MG63 (cell line): ENCODE data around the gene CHPF. TPM values are rescaled to one million over a fixed set of nuclear protein-coding genes. Genes with fewer than 3 reads are reported as not detected.

Experiments used
- DNase-seq: peaks from one replicate; pipeline ENCODE4 v3.0.0-alpha.2; 2020
- H3K27me3 ChIP-seq: fragments of 250-450 bp; sonication (Bioruptor Pico); 2 replicates; pipeline ENCODE4 v1.5.1; 2020; ENCODE audit warnings: mild to moderate bottlenecking, moderate library complexity
- H3K36me3 ChIP-seq: fragments of 250-450 bp; sonication (Bioruptor Pico); 2 replicates; pipeline ENCODE4 v1.5.1; 2020; ENCODE audit warnings: mild to moderate bottlenecking, moderate library complexity
- H3K4me3 ChIP-seq: fragments of 250-450 bp; sonication (Bioruptor Pico); 2 replicates; pipeline ENCODE4 v1.5.1; 2020; ENCODE audit warnings: mild to moderate bottlenecking, moderate library complexity
- H3K9me3 ChIP-seq: fragments of 250-450 bp; sonication (Bioruptor Pico); 2 replicates; pipeline ENCODE4 v1.5.1; 2020; ENCODE audit warnings: mild to moderate bottlenecking, moderate library complexity
- total RNA-seq: library from RNA; depleted of rRNA; stranded (reverse); fragments of >200 nt; shearing (Covaris generic); gene quantifications from 2 replicates; pipeline ENCODE4 v1.2.3, GENCODE V29; 2014; ENCODE audit warnings: low replicate concordance

Gene CHPF
- total RNA-seq, 1 experiment from 2014 or later, result 40.4 TPM

- H3K9me3 ChIP-seq, result no peaks in the 10 kb centered on the region
- no peaks in the 10 kb centered on the region for H3K36me3 ChIP-seq
- DNase-seq, result no peak
- H3K27me3 ChIP-seq, result no peaks in the 10 kb centered on the region
- H3K4me3 ChIP-seq, result no peak overlapping the region
These were observed 14.5 kb upstream of the CHPF start for GRCh38 chr2:219557791-219558785.

GRCh38 chr2:219557320-219557719, 13.7 kb upstream of the CHPF start:
- no peaks in the 10 kb centered on the region for H3K27me3 ChIP-seq
- H3K9me3 ChIP-seq, result no peaks in the 10 kb centered on the region
- H3K4me3 ChIP-seq, result no peak overlapping the region
- H3K36me3 ChIP-seq, result no peaks in the 10 kb centered on the region
- DNase-seq, result no peak

GRCh38 chr2:219556413-219556812, 12.8 kb upstream of the CHPF start:
- Histone ChIP-seq H3K9me3 (no peaks in the 10 kb centered on the region), H3K4me3 (no peak overlapping the region), H3K27me3 (no peaks in the 10 kb centered on the region), H3K36me3 (no peaks in the 10 kb centered on the region)
- DNase-seq, result no peak

GRCh38 chr2:219555956-219556355, 12.3 kb upstream of the CHPF start:
- H3K36me3 ChIP-seq, result no peaks in the 10 kb centered on the region
- no peaks in the 10 kb centered on the region for H3K27me3 ChIP-seq
- DNase-seq, result no peak
- no peaks in the 10 kb centered on the region for H3K9me3 ChIP-seq
- no peak overlapping the region for H3K4me3 ChIP-seq

- no peak for DNase-seq
- Histone ChIP-seq H3K9me3 (no peaks in the 10 kb centered on the region), H3K36me3 (no peaks in the 10 kb centered on the region), H3K27me3 (no peaks in the 10 kb centered on the region), H3K4me3 (no peak overlapping the region)
These were observed 10.7 kb upstream of the CHPF start for GRCh38 chr2:219554350-219554749.

GRCh38 chr2:219553463-219553963, 9.9 kb upstream of the CHPF start:
- Histone ChIP-seq H3K4me3 (no peak overlapping the region), H3K27me3 (no peaks in the 10 kb centered on the region), H3K9me3 (no peaks in the 10 kb centered on the region), H3K36me3 (no peaks in the 10 kb centered on the region)
- no peak for DNase-seq

GRCh38 chr2:219553168-219553417, 9.5 kb upstream of the CHPF start:
- H3K4me3 ChIP-seq, result peak overlapping the region; percentile 61
- no peaks in the 10 kb centered on the region for H3K9me3 ChIP-seq
- no peak for DNase-seq
- no peaks in the 10 kb centered on the region for H3K36me3 ChIP-seq
- no peaks in the 10 kb centered on the region for H3K27me3 ChIP-seq

GRCh38 chr2:219552382-219553167, 9.0 kb upstream of the CHPF start:
- H3K4me3 ChIP-seq, result peak overlapping the region; percentile 61
- no peaks in the 10 kb centered on the region for H3K27me3 ChIP-seq
- peak; percentile 79 for DNase-seq
- no peaks in the 10 kb centered on the region for H3K36me3 ChIP-seq
- H3K9me3 ChIP-seq, result no peaks in the 10 kb centered on the region

- no peaks in the 10 kb centered on the region for H3K27me3 ChIP-seq
- no peaks in the 10 kb centered on the region for H3K9me3 ChIP-seq
- DNase-seq, result peak; percentile 23
- H3K36me3 ChIP-seq, result no peaks in the 10 kb centered on the region
- H3K4me3 ChIP-seq, result peak overlapping the region; percentile 61
These were observed 8.1 kb upstream of the CHPF start for GRCh38 chr2:219551441-219552381.

GRCh38 chr2:219549619-219550018, 6.0 kb upstream of the CHPF start:
- Histone ChIP-seq H3K4me3 (no peak overlapping the region), H3K36me3 (no peaks in the 10 kb centered on the region), H3K27me3 (no peaks in the 10 kb centered on the region)

GRCh38 chr2:219548990-219549389, 5.4 kb upstream of the CHPF start:
- DNase-seq, result no peak

More at GRCh38 chr2:219549619-219550018, 6.0 kb upstream of the CHPF start:
- no peak for DNase-seq
- no peaks in the 10 kb centered on the region for H3K9me3 ChIP-seq

GRCh38 chr2:219547621-219548020, 4.0 kb upstream of the CHPF start:
- no peak for DNase-seq
- H3K4me3 ChIP-seq, result no peak overlapping the region
- no peaks in the 10 kb centered on the region for H3K27me3 ChIP-seq
- no peaks in the 10 kb centered on the region for H3K36me3 ChIP-seq
- H3K9me3 ChIP-seq, result no peaks in the 10 kb centered on the region

More at GRCh38 chr2:219548990-219549389, 5.4 kb upstream of the CHPF start:
- Histone ChIP-seq H3K4me3 (no peak overlapping the region), H3K27me3 (no peaks in the 10 kb centered on the region), H3K36me3 (no peaks in the 10 kb centered on the region), H3K9me3 (no peaks in the 10 kb centered on the region)

- H3K36me3 ChIP-seq, result peaks cover 8% of the 10 kb centered on the region
- H3K27me3 ChIP-seq, result no peaks in the 10 kb centered on the region
- H3K9me3 ChIP-seq, result no peaks in the 10 kb centered on the region
- H3K4me3 ChIP-seq, result no peak overlapping the region
- DNase-seq, result no peak
These were observed 2.3 kb upstream of the CHPF start for GRCh38 chr2:219545943-219546352.

- DNase-seq, result no peak
- Histone ChIP-seq H3K36me3 (peaks cover 14% of the 10 kb centered on the region), H3K27me3 (no peaks in the 10 kb centered on the region), H3K9me3 (no peaks in the 10 kb centered on the region), H3K4me3 (no peak overlapping the region)
These were observed 1.8 kb upstream of the CHPF start for GRCh38 chr2:219545295-219545942.

- Histone ChIP-seq H3K27me3 (no peaks in the 10 kb centered on the region), H3K9me3 (no peaks in the 10 kb centered on the region), H3K4me3 (peak overlapping the region; percentile 58), H3K36me3 (peaks cover 15% of the 10 kb centered on the region)
- DNase-seq, result no peak
These were observed 958 bp upstream of the CHPF start for GRCh38 chr2:219544567-219544966.
